HUES6 (cell line): Measurements from ENCODE around the gene SCAF8.

Source experiments
- H3K27ac ChIP-seq: 2 replicates; pipeline ENCODE4 v1.7.0; 2013; ENCODE audit warnings: low read depth, mild to moderate bottlenecking, low read length, inconsistent platforms
- H3K27me3 ChIP-seq: 2 replicates; pipeline ENCODE4 v1.6.1; 2013; ENCODE audit warnings: low read length; ENCODE audit not compliant: control insufficient read depth, insufficient read depth
- H3K36me3 ChIP-seq: 2 replicates; pipeline ENCODE4 v1.6.1; 2013; ENCODE audit warnings: low read length; ENCODE audit not compliant: control insufficient read depth, insufficient read depth
- H3K4me1 ChIP-seq: 2 replicates; pipeline ENCODE4 v1.6.1; 2013; ENCODE audit warnings: low read length; ENCODE audit not compliant: control insufficient read depth, insufficient read depth
- H3K4me3 ChIP-seq: 2 replicates; pipeline ENCODE4 v1.5.1; 2013; ENCODE audit warnings: low read depth, low read length
- H3K9ac ChIP-seq: one replicate; pipeline ENCODE4 v1.6.1; 2013; ENCODE audit warnings: mild to moderate bottlenecking, low read length
- H3K9me3 ChIP-seq: 2 replicates; pipeline ENCODE4 v1.6.1; 2013; ENCODE audit warnings: low read depth, low read length; ENCODE audit not compliant: control insufficient read depth, insufficient read depth

The SCAF8 gene

GRCh38 chr6:154839546-154839945 lies 106.3 kb downstream of the SCAF8 start:
- Histone ChIP-seq H3K36me3 (peaks cover 6% of the 10 kb centered on the region), H3K4me3 (no peak overlapping the region), H3K9me3 (no peaks in the 10 kb centered on the region), H3K9ac (no peak overlapping the region), H3K27ac (no peak overlapping the region), H3K4me1 (peaks cover 9% of the 10 kb centered on the region; the same call in 1 of the 2 replicates), H3K27me3 (no peaks in the 10 kb centered on the region)

- Histone ChIP-seq H3K9ac (no peak overlapping the region), H3K4me3 (no peak overlapping the region), H3K27me3 (no peaks in the 10 kb centered on the region), H3K27ac (no peak overlapping the region), H3K4me1 (peaks cover 9% of the 10 kb centered on the region; the same call in 1 of the 2 replicates), H3K9me3 (no peaks in the 10 kb centered on the region), H3K36me3 (peaks cover 5% of the 10 kb centered on the region)
These were observed 107.1 kb downstream of the SCAF8 start for GRCh38 chr6:154840363-154840762.

- H3K9ac ChIP-seq, result no peak overlapping the region
- H3K9me3 ChIP-seq, result no peaks in the 10 kb centered on the region
- H3K36me3 ChIP-seq, result peaks cover 5% of the 10 kb centered on the region
- H3K4me3 ChIP-seq, result no peak overlapping the region
- no peak overlapping the region for H3K27ac ChIP-seq
- H3K27me3 ChIP-seq, result no peaks in the 10 kb centered on the region
- H3K4me1 ChIP-seq, result peaks cover 9% of the 10 kb centered on the region; the same call in 1 of the 2 replicates
These were observed 107.9 kb downstream of the SCAF8 start for GRCh38 chr6:154841109-154841508.

GRCh38 chr6:154842833-154843232 lies 109.6 kb downstream of the SCAF8 start:
- Histone ChIP-seq H3K27me3 (no peaks in the 10 kb centered on the region), H3K4me1 (peaks cover 9% of the 10 kb centered on the region; the same call in 1 of the 2 replicates), H3K9ac (no peak overlapping the region), H3K36me3 (peaks cover 5% of the 10 kb centered on the region), H3K27ac (no peak overlapping the region), H3K9me3 (no peaks in the 10 kb centered on the region), H3K4me3 (no peak overlapping the region)

- Histone ChIP-seq H3K36me3 (no peaks in the 10 kb centered on the region), H3K27ac (no peak overlapping the region), H3K4me1 (peaks cover 7% of the 10 kb centered on the region; the same call in 1 of the 2 replicates), H3K9ac (no peak overlapping the region), H3K27me3 (no peaks in the 10 kb centered on the region), H3K4me3 (no peak overlapping the region), H3K9me3 (no peaks in the 10 kb centered on the region)
These were observed 114.1 kb downstream of the SCAF8 start for GRCh38 chr6:154847318-154847717.

GRCh38 chr6:154848580-154848979 lies 115.4 kb downstream of the SCAF8 start:
- H3K9me3 ChIP-seq, result no peaks in the 10 kb centered on the region
- no peak overlapping the region for H3K4me3 ChIP-seq
- no peaks in the 10 kb centered on the region for H3K27me3 ChIP-seq
- H3K36me3 ChIP-seq, result no peaks in the 10 kb centered on the region
- no peak overlapping the region for H3K27ac ChIP-seq
- H3K9ac ChIP-seq, result no peak overlapping the region
- H3K4me1 ChIP-seq, result peaks cover 5% of the 10 kb centered on the region; the same call in 1 of the 2 replicates

GRCh38 chr6:154849475-154849874 lies 116.3 kb downstream of the SCAF8 start:
- H3K36me3 ChIP-seq, result no peaks in the 10 kb centered on the region
- H3K27ac ChIP-seq, result no peak overlapping the region
- H3K9ac ChIP-seq, result no peak overlapping the region
- no peaks in the 10 kb centered on the region for H3K27me3 ChIP-seq
- peaks cover 3% of the 10 kb centered on the region; the same call in 1 of the 2 replicates for H3K4me1 ChIP-seq
- no peaks in the 10 kb centered on the region for H3K9me3 ChIP-seq
- H3K4me3 ChIP-seq, result no peak overlapping the region

- Histone ChIP-seq H3K9me3 (no peaks in the 10 kb centered on the region), H3K4me3 (no peak overlapping the region), H3K27me3 (no peaks in the 10 kb centered on the region), H3K27ac (no peak overlapping the region), H3K4me1 (peaks cover 3% of the 10 kb centered on the region; the same call in 1 of the 2 replicates), H3K9ac (no peak overlapping the region), H3K36me3 (no peaks in the 10 kb centered on the region)
These were observed 119.5 kb downstream of the SCAF8 start for GRCh38 chr6:154852687-154853086.

GRCh38 chr6:154857529-154857928 lies 124.3 kb downstream of the SCAF8 start:
- no peak overlapping the region for H3K9ac ChIP-seq
- no peaks in the 10 kb centered on the region for H3K36me3 ChIP-seq
- H3K27me3 ChIP-seq, result no peaks in the 10 kb centered on the region
- H3K27ac ChIP-seq, result no peak overlapping the region
- H3K9me3 ChIP-seq, result no peaks in the 10 kb centered on the region
- no peaks in the 10 kb centered on the region for H3K4me1 ChIP-seq
- H3K4me3 ChIP-seq, result no peak overlapping the region

- peaks cover 7% of the 10 kb centered on the region for H3K4me1 ChIP-seq
- no peaks in the 10 kb centered on the region for H3K9me3 ChIP-seq
- H3K27me3 ChIP-seq, result no peaks in the 10 kb centered on the region
- H3K27ac ChIP-seq, result no peak overlapping the region
- H3K36me3 ChIP-seq, result no peaks in the 10 kb centered on the region
- H3K4me3 ChIP-seq, result no peak overlapping the region
- no peak overlapping the region for H3K9ac ChIP-seq
These were observed 128.6 kb downstream of the SCAF8 start for GRCh38 chr6:154861825-154862224.

GRCh38 chr6:154862536-154862935 lies 129.3 kb downstream of the SCAF8 start:
- Histone ChIP-seq H3K4me3 (no peak overlapping the region), H3K27me3 (no peaks in the 10 kb centered on the region), H3K4me1 (peaks cover 7% of the 10 kb centered on the region), H3K9ac (no peak overlapping the region), H3K9me3 (no peaks in the 10 kb centered on the region), H3K27ac (no peak overlapping the region), H3K36me3 (no peaks in the 10 kb centered on the region)

- Histone ChIP-seq H3K27ac (no peak overlapping the region), H3K27me3 (no peaks in the 10 kb centered on the region), H3K9ac (no peak overlapping the region)
These were observed 130.8 kb downstream of the SCAF8 start for GRCh38 chr6:154864066-154864430.

More at GRCh38 chr6:154864066-154864430, 130.8 kb downstream of the SCAF8 start:
- no peak overlapping the region for H3K4me3 ChIP-seq
- no peaks in the 10 kb centered on the region for H3K36me3 ChIP-seq
- H3K9me3 ChIP-seq, result no peaks in the 10 kb centered on the region
- H3K4me1 ChIP-seq, result peaks cover 7% of the 10 kb centered on the region
